GM04504 (cell line): ENCODE measurements around the gene DUSP6.
A peak's percentile ranks its signal among the peaks of the same experiment; 100 is the strongest.

Source experiments
- DNase-seq: peaks from one replicate; pipeline ENCODE4 v3.0.0-alpha.2; 2012; ENCODE audit warnings: low read depth

The DUSP6 gene

GRCh38 chr12:89352492-89353187 lies at the start of gene DUSP6:
DUSP6 (minus strand) TSS chr12:89352501; CDS start chr12:89352039, 462 bp downstream.
- peak; percentile 98 for DNase-seq

- no peak for DNase-seq
Observed at GRCh38 chr12:89401433-89402058, 49.2 kb upstream of the DUSP6 start.

GRCh38 chr12:89400415-89400814 lies 48.1 kb upstream of the DUSP6 start:
- DNase-seq = no peak

GRCh38 chr12:89395712-89396111 lies 43.4 kb upstream of the DUSP6 start:
- no peak for DNase-seq

- DNase-seq = no peak
Observed at GRCh38 chr12:89393551-89394121, 41.3 kb upstream of the DUSP6 start.

GRCh38 chr12:89392391-89392790 lies 40.1 kb upstream of the DUSP6 start:
- DNase-seq = no peak

- DNase-seq = no peak
Observed at GRCh38 chr12:89391726-89392336, 39.5 kb upstream of the DUSP6 start.

GRCh38 chr12:89390802-89391673 lies 38.7 kb upstream of the DUSP6 start:
- DNase-seq = no peak

GRCh38 chr12:89389755-89390661 lies 37.7 kb upstream of the DUSP6 start:
- no peak for DNase-seq

- DNase-seq = no peak
Observed at GRCh38 chr12:89386138-89386537, 33.8 kb upstream of the DUSP6 start.

- no peak for DNase-seq
Observed at GRCh38 chr12:89384807-89385206, 32.5 kb upstream of the DUSP6 start.

- peak; percentile 91 for DNase-seq
Observed at GRCh38 chr12:89384050-89384758, 31.9 kb upstream of the DUSP6 start.

GRCh38 chr12:89383235-89384049 lies 31.1 kb upstream of the DUSP6 start:
- DNase-seq = no peak

- no peak for DNase-seq
Observed at GRCh38 chr12:89382328-89382727, 30.0 kb upstream of the DUSP6 start.

- DNase-seq = no peak
Observed at GRCh38 chr12:89379839-89380467, 27.7 kb upstream of the DUSP6 start.

GRCh38 chr12:89379148-89379838 lies 27.0 kb upstream of the DUSP6 start:
- no peak for DNase-seq

- DNase-seq = no peak
Observed at GRCh38 chr12:89376844-89377243, 24.5 kb upstream of the DUSP6 start.

- no peak for DNase-seq
Observed at GRCh38 chr12:89376202-89376529, 23.9 kb upstream of the DUSP6 start.
